ENCODE measurements around the gene ZC3H13.

DNA sequence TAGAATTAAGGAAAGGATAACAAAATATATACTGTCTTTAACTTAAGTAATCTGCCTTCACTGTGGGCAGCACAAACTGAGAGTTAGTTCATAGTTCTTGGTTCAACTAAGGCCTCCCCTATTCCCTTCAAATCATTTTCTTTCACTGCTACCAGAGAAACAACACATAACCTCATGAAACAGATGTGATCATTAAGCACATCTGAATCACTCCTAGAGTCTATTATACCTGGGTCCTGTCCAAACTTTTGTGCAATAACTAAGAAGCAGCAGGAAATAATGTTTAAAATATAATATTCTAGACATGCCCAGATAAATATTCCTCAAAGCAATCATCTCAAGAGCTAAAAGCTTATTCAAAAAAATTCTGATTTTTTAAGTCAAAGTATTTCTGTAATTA lies 62.9 kb downstream of the ZC3H13 start:
- TF ChIP-seq, protein P1, sequence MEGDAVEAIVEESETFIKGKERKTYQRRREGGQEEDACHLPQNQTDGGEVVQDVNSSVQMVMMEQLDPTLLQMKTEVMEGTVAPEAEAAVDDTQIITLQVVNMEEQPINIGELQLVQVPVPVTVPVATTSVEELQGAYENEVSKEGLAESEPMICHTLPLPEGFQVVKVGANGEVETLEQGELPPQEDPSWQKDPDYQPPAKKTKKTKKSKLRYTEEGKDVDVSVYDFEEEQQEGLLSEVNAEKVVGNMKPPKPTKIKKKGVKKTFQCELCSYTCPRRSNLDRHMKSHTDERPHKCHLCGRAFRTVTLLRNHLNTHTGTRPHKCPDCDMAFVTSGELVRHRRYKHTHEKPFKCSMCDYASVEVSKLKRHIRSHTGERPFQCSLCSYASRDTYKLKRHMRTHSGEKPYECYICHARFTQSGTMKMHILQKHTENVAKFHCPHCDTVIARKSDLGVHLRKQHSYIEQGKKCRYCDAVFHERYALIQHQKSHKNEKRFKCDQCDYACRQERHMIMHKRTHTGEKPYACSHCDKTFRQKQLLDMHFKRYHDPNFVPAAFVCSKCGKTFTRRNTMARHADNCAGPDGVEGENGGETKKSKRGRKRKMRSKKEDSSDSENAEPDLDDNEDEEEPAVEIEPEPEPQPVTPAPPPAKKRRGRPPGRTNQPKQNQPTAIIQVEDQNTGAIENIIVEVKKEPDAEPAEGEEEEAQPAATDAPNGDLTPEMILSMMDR (conservative IDR thresholded peaks at IDR 0.05 in 1 of 2, IDR thresholded peaks at IDR 0.05 in 1 of 2; ENCODE audit: extremely low read depth in 1 of 2, insufficient read depth in 1 of 2, low read depth in 1 of 2, low read length in 2 of 2): no peak
- TF ChIP-seq EZH2 (IDR thresholded peaks at IDR 0.05; ENCODE audit: borderline replicate concordance, low read length): no peak
